Stimulated activated CD8-positive, alpha-beta memory T cell treated with anti-CD3 and anti-CD28 coated beads, Interleukin-15, amount 100 ng/mL, for 1 hour (primary cell): ENCODE data around the gene CAPN9.

Source experiments
- DNase-seq: peaks from one replicate; pipeline ENCODE4 v3.0.0-alpha.2; 2020; ENCODE audit warnings: low read depth

Gene CAPN9

DNA sequence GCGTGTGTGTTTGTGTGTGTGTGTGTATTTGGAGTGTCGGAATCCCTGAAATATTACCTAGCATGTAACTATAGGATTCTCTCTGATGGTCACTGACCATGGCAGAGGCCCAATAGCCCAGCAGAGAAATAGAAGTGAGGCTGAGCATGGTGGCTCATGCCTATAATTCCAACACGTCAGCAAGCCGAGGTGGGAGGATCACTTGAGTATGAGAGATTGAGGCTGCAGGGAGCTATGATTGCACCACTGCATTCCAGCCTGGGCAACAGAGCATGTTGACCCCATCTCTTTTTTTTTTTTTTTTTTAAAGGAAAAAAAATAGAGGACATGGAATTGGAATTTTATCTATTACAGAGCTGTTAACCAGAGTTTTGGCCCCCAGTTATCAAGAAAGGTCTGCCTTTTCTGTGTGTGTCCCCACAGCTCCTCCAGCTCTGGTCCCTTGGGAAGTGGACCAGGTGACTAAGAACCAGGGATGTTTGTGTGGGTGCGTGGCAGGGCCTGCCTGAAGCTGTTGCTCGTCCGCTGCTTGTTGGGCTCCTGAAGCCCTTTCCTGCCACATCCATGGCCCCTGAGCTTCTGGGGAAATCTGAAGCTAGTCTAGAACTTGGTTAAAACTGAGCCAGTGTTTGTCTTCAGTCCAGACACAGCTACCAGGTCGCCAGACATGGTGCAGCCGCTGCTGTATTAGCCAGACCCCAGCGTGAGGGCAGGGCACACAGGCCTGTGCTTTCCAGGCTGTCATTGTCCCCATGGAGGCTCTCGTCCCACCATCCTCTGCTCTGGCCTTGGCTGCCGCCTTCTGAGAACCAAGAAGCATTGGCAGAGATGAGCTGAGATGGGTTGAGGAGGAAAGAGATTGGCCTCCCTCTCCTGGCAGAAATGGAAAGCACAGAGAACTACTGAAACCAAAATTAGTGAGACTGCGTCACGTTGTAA is 25.5 kb downstream of the CAPN9 start:
- DNase-seq = no peak

DNA sequence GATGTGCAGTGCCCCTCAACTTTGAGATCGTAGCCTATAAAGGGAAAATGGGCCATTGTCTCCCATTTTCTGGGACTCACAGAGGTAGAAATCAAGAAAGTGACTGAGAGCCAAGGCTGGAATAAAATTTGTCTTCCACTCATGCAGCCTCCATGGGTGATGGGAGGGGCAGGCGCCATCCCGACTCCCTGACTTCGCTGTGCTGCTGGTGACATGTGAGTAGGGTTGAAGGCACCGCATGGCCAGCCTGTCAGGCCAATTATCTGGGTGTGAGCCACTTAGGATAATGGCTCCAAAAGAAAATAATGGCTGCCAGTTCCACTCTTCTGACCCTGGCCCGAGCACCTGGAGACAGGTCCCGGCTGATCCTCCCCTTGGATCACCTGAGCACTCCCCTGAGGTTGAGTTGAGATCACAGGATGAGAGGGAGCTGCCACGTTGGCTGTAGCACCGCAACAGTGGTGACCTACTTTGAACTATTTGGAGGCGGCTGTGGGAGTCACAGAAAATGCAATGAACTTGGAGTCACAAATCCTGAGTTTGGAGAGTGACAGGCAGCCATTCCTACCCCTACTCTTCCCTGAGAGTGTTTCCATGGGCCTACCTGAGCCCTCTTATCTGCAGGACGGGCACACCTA is 26.3 kb downstream of the CAPN9 start:
- no peak for DNase-seq

DNA sequence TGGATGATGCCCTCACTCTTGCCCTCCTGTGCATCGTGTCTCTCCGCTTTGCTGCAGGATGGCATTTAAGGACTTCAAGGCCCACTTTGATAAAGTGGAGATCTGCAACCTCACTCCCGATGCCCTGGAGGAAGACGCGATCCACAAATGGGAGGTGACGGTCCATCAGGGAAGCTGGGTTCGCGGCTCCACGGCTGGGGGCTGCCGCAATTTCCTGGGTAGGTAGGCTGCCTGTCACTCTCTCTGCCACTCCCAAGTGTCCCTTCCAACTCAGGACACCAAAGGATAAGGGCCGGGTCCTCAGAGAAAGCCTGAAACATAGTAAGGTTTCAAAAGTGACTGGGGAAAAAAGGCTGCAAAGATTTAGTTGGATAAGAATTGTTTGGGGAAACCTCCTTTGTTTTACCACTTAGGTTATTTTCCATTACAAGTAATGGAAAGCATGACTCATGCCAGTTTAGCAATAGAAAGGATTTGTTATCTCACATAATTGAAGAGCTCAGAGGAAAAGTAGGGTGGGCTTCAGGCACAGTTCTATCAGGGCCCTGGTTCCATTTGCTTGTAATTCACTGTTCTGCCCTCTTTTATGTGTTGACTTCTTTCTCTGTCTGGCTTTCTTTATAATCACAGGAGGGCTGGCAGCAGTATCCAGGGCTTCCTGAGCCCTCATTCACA is 31.9 kb downstream of the CAPN9 start:
- DNase-seq = no peak

DNA sequence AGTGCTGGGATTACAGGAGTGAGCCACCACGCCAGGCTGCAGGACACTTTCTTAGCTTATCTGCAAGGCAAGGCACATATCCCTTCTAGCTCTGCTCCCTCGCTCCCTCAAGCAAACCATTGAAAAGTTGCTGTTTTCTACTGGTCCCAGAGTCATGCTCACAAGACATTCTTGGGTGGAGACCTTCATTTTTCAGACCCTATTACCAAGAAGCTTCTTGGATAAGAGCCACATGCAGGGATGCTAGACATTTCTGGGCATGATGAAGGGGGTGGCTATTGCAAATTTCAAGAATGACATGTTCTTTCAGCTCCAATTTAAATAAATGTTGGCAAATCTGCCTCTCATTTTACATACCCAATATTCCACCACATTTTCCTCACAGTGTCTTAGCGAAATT is 33.9 kb downstream of the CAPN9 start:
- no peak for DNase-seq

- no peak for DNase-seq
These were observed 34.4 kb downstream of the CAPN9 start for GRCh38 chr1:230781594-230781993.

- DNase-seq = no peak
These were observed 37.0 kb downstream of the CAPN9 start for GRCh38 chr1:230784163-230784562.

- no peak for DNase-seq
These were observed 38.6 kb downstream of the CAPN9 start for GRCh38 chr1:230785636-230786384.

- DNase-seq = no peak
These were observed 39.2 kb downstream of the CAPN9 start for GRCh38 chr1:230786385-230786753.

GRCh38 chr1:230787471-230787870 is 40.3 kb downstream of the CAPN9 start:
- no peak for DNase-seq

DNA sequence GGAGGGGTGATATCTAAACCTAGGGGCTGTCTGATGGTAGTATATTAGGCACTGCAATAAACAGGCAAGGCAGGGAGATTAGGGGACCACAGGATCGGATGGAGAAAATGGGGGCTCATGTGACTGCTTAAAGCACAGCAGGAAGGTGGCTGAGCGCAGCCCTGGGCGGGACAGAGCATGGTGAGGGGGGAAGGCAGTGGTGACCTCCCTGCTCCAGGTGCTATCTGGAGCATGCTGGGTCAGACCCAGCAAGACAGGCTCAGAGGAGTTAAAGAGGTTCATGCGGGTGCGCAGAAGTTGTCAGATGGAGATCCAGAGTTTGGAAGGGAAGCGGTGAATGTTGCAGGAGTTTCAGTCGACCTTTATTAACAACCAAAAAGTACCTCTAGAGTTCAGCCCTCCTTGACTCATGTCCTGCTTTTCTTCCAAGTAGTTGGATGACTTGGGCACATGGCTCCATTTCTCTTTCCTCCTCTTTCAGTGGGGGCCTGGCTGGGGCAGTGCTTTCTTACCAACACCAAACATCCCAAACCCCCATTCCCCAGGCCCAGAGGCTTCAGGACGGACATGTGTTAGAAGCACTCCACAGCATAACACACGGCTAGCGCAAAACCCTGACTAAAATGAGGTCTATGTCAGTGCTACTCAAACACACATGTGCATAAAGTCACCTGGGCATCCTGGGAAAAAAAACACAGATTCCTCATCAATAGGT is 41.5 kb downstream of the CAPN9 start:
- DNase-seq = no peak

DNA sequence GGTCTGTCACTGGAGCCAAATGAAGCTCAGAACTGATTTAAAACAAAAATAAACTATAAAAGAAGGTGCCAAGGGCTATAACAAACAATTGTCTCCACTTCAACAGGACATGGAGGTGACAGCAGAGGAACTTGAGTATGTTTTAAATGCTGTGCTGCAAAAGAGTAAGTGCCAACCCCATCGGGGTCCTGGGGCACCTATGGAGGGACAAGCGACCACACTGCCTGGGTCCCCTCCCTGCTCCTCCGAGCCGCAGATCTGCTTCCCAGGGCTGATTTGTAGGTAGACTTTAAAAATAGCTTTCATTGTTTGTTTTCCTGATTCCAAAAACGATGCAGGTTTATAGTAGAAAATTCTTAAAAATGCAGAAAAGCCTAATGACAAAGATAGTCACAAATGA is 42.8 kb downstream of the CAPN9 start:
- DNase-seq = no peak

GRCh38 chr1:230791986-230792564 is 44.9 kb downstream of the CAPN9 start:
- DNase-seq = no peak

DNA sequence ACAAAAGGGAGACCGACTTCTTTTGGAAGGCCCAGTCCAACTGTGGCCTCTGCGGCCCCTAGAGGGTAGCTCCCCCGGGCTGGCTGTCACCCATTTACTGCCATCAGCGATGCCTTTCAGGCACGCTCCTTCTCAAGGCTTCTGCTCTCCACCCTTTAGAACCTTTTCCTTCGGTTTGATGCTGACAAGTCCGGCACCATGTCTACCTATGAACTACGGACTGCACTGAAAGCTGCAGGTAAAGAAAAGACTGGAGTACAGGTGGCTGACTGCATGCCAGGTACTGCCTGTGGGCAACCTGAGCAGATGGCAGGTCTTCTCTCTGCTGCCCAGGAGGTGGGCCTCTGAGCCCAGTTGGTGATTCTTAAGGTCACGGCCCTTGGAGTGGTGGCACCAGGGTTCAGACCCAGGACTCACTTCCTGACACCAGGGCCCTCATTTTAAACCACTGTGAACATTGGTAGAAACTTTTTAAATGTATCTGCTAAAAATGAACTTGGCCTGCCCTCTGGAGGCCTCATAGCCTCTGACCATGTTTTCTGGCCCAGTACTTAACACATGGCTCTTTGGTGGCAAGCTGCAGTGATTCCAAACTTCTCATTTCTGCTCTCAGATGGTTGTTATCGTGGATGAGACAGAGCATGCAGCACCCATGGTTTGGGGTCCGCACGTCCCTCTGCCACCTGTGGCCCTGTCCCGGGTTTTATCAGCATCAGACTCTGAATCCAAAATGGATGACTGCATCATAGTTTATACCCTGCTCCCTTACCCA is 45.7 kb downstream of the CAPN9 start:
- no peak for DNase-seq

DNA sequence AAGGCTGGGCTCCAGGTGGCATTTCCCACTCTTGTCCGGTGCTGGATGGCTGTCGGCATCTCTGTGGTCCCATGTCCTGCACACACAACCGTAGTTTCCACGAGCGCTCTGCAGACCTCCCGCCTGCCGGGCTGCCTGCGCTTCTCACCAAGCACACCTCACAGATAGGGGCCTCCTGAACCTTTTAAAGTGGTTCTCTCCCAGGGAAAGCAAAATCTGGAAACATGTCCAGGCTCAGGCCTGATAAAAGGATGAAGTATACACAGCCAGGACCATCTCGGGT is 46.2 kb downstream of the CAPN9 start:
- DNase-seq = no peak

- DNase-seq = no peak
These were observed 47.2 kb downstream of the CAPN9 start for GRCh38 chr1:230794431-230794830.

DNA sequence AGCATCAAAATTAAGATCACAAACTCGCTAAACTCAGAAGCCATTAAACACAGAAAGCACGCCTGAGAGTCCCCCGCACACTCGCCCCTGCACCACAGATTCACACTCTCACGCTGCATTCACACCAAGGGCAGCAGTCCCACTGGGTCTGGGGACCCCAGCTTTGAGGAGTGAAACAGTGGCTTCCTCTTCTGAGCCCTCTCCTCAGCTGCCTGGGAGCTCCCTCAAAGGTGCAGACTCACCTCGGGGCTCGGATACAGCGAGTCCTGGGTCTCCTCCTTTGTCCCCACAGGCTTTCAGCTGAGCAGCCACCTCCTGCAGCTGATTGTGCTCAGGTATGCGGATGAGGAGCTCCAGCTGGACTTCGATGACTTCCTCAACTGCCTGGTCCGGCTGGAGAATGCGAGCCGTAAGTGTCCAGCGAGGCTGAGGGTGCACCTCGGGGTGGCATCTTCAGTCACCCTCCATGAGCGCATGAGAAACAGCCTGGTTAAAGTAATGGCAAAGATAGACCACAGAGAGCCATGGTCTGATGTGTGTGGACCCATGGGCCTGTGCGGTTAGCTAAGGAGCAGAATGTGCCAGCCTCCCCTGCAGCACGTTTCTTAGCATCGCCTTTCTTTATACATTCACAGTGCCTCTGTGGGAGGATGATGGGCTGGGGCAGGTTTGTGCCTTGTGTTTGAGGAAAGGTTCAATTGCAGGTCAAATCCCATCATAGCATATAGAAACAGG is 47.9 kb downstream of the CAPN9 start:
- no peak for DNase-seq

DNA sequence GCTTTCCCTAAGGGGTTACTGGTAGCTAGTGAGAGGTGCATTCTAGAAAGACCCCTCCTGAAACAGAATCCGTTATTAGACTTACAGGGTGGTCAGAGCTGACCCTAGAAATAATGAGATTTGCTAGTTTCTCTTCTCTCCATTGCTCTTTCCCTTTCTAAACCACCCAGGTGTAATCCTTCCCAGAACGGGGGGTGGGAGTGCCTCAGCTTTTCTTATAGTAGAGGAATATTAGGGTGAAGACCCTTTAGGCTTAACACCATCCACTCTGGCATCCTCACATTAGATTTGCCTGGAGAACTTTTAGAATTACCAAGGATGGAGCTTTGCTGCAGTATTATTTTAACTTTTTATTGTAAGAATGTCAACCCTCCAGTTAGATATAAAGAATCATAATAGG is 49.4 kb downstream of the CAPN9 start:
- DNase-seq = no peak

DNA sequence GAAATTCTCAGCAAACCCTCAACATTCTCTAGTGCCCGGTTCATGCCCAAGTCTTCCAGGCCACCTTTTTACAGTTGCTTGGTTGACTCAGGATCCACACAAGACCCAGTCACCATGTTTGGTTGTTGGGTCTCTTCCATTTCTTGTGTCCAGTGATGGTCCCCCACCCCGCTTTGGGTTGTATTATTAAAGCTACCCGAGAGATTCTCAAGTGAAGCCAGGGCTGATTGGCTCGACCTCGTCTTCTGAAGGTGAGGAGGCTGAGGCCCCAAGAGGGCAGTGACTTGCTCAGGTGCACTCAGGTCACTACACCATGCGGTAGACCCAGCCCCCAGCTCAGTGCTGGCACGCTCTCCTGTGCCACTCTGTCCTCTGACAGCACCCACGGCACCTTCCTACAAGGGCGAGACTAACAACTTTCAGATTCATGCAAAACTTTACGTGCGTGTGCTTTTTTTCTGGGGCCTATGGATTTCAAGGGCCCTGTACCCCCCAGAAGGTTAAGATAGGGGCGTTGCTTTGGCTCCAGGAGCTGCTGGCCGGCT is 50.3 kb downstream of the CAPN9 start:
- no peak for DNase-seq

DNA sequence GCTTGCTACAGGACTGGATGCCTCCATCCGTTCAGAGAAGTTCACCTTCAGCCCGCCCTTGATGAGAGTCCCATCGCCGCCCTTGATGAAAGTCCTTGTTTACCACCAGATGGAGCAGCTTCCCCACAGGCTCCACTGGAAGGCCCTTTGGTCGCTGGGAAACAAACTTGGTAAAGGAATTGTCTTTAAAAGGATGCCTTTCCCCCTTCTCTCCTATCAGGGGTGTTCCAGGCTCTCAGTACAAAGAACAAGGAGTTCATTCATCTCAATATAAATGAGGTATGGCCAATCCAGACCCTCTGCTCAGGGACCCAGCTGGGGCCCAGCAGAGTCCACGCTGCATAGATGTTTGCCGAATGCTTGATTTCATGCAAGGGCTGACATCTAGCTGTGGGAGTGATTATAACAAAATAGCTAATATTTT is 50.8 kb downstream of the CAPN9 start:
- DNase-seq = no peak

DNA sequence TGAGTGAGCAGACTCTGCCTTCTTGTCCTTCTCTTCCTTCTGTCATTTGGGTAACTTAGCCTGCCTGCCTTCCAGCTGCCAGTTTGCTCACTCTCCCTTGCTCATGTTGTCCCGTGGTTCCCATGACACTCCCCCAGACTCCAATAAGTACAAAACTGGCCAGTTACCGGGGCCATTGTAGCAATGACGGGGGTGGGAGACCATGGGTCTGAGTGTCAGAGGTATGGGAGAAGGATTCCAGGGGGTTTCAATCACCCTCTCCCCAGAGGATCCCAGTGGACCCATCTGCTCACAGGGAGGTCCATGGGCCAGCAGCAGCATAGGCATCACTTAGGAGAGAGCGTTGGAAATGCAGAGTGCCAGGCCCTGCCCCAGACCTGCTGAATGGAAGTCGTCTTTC is 51.3 kb downstream of the CAPN9 start:
- no peak for DNase-seq
